NCI-H2107 (cell line): ENCODE results near the gene EEF2K.
"Not testable (repeated sequence)": the region's sequence is repeated elsewhere in the genome, so short reads cannot be mapped to it uniquely, and the experiment has no call there.

Source experiments
- DNase-seq: peaks from one replicate; lab custom pipeline; 2025; lab: John Stamatoyannopoulos, UW

Gene EEF2K

DNA sequence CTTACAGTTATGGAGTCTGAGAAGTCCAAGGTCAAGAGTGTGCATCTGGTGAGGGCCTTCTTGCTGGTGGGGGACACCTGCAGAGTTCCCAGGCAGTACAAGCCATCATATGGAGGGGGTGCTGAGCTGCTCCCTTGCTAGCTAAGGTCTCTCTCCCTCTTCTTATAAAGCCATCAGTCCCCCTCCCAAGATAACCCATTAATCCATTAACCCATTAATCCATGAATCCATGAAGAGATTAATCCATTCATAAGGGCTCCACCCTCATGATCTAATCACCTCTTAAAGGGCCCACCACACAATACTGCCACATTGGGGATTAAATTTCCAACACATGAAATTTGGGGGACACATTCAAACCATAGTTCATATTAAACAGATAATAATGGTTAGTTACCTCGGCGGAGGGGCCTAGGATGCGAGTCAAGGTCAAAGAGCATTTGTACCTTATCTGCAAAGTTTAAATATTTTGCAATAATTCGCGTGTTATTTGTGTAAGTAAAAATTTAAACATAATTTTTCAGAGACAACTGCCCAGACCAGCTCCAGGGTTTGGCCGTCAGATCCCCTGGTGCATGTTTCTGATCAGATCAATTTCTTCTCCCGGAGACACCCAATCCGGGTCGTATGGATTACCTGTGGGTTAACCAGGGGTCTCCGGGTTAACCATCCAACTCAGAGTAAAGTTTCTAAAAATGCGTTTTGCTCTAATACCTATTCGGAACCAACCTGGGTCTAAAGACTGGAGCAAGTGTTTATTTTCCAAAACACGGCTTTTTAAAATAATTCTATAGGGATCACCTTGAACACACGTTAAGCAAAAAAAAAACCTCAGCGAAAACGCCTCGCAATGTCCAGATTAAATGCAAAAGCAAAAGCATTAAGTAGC lies 90.4 kb downstream of the EEF2K start:
- no peak for DNase-seq

- DNase-seq = peak; percentile 98
Measured at GRCh38 chr16:22297114-22297870, 91.2 kb downstream of the EEF2K start, which contains the start of gene POLR3E. Gene POLR3E, plus strand, starts transcription at chr16:22297409. Its CDS starts 5,560 bp downstream, at chr16:22302969.

DNA sequence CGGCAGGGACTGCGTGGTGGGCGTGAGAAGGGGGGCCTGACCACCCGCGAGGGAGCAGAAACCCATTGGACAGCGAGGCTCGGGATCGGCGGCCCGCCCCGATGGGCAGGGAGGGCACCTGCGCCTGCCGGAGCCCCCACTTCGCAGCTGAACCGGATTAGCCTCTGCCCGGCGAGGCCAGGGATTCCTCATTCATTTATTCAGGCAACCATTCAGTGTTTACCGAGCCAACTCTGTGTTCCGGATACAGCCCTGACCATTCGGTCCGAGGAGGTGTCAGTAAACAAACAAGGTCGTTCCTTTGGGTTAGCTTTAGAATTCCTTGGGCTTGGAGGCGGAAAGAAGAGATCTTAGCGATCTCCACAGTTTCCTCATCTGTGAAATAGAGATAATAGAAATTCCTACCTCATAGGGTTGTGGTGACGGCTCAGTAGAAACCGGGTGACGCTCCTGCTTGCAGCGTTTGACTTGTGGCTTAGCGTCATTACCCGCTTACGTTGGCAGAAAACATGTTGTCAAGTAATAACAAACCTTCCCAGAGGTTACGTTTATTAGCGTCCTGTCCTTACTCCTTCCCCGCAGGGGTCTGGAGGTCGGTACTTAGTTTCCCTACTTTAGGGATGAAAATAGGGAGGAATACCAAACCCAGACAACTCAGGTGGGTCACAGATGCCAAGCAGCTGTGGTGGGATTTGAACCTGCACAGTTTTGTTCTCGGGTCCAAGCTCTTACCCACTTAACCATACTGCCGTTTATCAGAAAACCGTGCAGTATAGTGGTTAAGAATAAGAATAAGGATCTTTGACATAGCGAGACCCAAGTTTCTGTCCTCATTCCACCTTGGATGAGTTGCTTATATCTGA lies 92.0 kb downstream of the EEF2K start:
- DNase-seq = peak; percentile 72

DNA sequence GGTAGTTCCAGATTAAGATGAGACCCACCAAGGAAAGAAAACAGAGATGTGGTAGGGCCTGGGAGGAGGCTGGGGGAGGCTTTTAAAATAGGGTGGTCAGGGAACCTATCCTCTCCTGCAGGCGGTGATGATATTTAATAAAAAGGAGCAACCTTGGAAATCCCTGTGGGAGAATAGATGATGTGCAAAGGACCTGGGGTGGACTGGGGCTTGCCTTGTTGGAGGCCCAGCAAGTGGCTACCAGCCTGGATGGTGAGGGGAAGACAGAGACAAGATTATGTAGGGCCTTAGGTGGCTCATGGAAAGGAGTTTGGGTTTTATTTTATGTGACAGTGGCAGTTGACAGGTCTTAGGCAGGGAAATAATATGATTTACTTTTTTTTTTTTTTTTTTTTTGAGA lies 93.0 kb downstream of the EEF2K start:
- no peak for DNase-seq

DNA sequence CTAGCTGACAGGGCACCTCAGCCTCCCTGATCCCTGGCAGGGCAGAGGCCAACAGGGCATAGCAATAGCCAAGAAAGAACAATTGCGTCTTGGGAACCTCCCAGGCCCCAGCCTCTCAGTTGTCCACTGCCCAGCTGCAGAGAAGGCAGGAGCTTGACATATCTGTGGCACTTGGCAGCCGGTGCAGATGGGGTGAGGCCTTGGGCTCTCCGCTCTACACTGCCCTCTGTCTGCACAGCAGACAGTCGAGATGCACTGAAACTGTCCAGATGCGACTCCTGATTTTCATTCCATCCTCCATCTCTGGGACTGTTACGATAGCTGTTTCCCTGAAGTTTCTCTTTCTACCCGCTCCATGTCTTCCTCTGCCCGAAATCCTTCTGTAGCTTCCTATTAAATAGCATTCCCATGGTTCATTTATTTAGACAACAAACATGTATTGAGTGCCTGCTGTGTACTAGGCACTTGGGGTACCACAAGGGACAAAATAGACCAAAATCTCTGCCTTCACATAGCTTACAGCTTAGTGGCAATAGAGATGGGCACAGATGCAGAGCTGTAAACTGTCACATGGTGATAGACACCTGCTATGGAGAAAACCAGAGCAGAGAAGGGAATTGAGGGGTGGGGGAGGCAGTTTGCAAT lies 94.5 kb downstream of the EEF2K start:
- DNase-seq = no peak

DNA sequence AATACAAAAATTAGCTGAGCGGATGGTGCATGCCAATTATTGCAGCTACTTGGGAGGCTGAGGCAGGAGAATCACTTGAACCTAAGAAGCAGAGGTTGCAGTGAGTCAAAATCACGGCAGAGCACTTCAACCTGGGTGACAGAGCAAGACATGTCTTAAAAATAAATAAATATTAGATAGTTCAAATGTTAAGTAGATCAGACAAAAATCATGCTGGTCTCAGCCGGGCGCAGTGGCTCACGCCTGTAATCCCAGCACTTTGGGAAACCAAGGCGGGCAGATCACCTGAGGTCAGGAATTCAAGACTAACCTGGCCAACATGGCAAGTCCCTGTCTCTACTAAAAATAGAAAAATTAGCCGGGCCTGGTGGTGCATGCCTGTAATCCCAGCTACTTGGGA lies 95.3 kb downstream of the EEF2K start:
- DNase-seq = not testable (repeated sequence)

GRCh38 chr16:22302776-22303363 lies 96.8 kb downstream of the EEF2K start:
- DNase-seq = no peak

DNA sequence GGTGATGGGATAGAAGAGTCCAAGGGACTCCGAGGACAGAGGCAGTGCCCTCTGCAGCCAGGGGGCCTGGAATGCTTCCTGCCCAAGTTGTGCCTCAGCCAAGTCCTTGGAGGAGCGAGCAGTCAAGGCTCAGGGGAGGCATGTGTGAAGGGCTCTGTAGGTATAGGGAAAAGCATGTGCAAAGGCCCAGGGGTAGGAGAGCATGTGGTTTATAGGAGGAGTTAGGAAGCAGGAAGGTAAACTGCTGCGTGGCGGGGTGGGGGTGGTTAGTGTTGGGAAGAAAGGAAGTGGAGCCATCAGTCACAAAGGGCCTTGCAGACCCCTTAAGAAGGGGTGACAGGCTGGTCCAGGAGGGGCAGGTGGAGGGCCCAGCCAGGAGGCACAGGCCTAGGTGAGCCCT lies 98.3 kb downstream of the EEF2K start:
- DNase-seq = no peak

- DNase-seq = no peak
Measured at GRCh38 chr16:22306788-22307187, 100.7 kb downstream of the EEF2K start.

GRCh38 chr16:22307838-22308237 lies 101.8 kb downstream of the EEF2K start:
- DNase-seq = no peak

GRCh38 chr16:22308824-22309520 lies 102.9 kb downstream of the EEF2K start:
- DNase-seq = no peak

GRCh38 chr16:22311520-22311919 lies 105.4 kb downstream of the EEF2K start:
- no peak for DNase-seq

- DNase-seq = no peak
Measured at GRCh38 chr16:22312897-22313781, 107.1 kb downstream of the EEF2K start.

DNA sequence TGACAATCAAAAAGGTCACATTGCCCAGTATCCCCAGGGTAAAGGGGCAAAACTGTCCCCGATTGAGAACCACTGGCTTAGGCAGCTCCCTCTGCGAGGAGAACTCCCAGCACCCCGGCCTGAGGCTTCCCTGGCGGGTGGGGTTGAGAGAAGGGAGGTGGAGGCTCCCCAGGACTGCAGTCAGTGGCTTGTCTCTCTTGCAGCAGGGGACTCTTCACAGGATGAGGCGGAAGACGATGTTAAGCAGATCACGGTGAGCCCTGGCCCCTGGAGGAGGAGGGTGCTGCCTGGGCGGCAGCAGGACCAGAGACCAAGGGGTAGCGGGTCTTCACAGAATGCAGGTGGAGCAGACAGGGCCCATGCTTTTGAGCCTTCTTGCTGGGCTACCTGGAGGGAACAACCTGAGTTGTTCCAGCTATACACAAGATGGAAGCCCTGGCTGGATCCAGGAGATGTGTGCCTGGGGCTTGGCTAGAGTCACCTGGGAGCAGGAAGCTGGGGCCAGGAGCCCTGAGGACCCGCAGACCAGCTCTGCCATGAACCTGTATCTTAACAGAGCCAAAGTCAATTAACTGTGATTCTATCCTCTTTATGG lies 107.9 kb downstream of the EEF2K start:
- no peak for DNase-seq

DNA sequence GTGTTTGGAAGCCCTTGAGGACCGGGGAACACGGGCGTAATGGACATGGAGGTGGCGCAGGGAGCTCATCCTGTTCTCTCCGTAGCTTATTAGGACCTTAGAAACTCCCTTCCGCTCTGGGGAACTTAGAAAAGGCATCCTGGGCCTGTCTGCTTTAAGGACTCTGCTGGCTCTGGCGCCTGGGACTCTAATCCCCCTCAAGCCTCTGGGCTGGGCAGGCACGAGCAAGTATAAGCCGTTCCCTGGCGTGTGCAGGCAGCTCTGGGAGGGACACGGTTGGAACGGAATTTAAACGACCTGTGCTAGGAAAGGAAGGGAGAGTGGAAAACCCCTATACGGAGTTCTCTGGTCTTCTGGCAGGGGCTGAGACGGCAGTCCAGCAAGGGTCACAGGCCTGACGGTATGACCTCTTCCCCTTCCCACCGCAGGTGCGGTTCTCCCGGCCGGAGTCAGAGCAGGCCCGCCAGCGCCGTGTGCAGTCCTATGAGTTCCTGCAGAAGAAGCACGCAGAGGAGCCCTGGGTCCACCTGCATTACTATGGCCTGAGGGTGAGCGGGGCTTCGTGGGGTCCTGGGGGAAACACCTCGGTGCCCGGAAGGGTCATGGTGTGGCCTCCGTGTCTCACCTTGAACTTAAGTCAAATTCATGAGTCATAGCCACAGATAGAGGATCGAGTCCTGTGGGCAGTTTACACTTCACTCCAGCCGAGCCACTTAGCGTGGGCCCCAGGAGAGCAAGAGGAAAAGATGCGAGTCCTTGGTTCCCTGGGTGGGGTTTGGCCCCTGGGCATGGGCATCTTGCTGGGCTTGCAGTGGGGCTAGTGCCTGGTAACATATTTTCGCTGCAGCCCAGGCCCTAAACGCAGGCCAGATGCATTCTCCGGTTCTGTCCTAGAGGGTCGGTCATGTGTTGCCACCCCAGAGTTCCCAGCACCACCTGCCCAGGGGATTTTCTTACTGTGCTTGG lies 108.9 kb downstream of the EEF2K start:
- no peak for DNase-seq

- no peak for DNase-seq
Measured at GRCh38 chr16:22315979-22316378, 109.9 kb downstream of the EEF2K start.

- DNase-seq = no peak
Measured at GRCh38 chr16:22316411-22316811, 110.3 kb downstream of the EEF2K start.

DNA sequence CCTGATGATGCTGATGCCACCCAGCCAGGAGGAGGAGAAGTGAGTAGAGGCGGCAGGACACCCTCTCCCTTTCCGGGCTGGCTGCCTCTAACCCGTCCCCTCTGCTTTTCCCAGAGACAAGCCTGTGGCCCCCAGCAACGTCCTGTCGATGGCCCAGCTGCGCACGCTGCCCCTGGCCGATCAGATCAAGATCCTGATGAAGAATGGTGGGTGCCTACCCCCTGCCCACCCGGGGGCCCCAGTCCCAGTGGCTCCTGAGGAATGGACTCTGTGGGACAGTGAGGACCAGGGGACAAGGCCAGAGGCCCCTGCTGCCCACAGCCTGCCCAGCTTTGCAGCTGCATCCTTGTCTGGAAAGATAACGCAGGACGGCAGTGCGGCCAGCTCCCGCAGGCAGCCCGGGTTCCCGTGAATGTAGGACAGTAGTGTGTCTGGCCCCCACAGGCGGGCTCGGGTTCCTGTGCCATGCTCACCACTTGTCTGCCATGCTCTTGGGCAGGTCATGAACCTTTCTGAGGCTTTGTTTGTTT lies 111.0 kb downstream of the EEF2K start:
- DNase-seq = no peak
